ENCODE results near the gene AMY1A.
"Not testable (repeated sequence)": the region's sequence is repeated elsewhere in the genome, so short reads cannot be mapped to it uniquely, and the experiment has no call there.

- TF ChIP-seq CTCF (conservative IDR thresholded peaks at IDR 0.05 in 1 of 2, IDR thresholded peaks at IDR 0.05 in 1 of 2; ENCODE audit: low read depth in 1 of 2, low read length in 2 of 2); EZH2 (IDR thresholded peaks at IDR 0.05; ENCODE audit: low read length, missing control alignments): not testable (repeated sequence)
Observed at GRCh38 chr1:103676335-103676734, 20.8 kb downstream of the AMY1A start.
